SJCRH30 (cell line): ENCODE measurements around the gene VARS1. TPM values are rescaled to one million over a fixed set of nuclear protein-coding genes. Genes with fewer than 3 reads are reported as not detected.

ENCODE experiments used
- DNase-seq, 2 experiments: peaks; one replicate each; pipeline ENCODE4 v3.0.0-alpha.2; 2015 to 2020
- H3K27ac ChIP-seq: fragments of 250-450 bp; sonication (Bioruptor Pico); 2 replicates; pipeline ENCODE4 v1.5.1; 2020; ENCODE audit warnings: mild to moderate bottlenecking, moderate library complexity
- H3K27me3 ChIP-seq: fragments of 250-450 bp; sonication (Bioruptor Pico); 2 replicates; pipeline ENCODE4 v1.5.1; 2020; ENCODE audit warnings: mild to moderate bottlenecking, moderate library complexity
- H3K36me3 ChIP-seq: fragments of 250-450 bp; sonication (Bioruptor Pico); 2 replicates; pipeline ENCODE4 v1.5.1; 2020; ENCODE audit warnings: mild to moderate bottlenecking, moderate library complexity
- H3K4me1 ChIP-seq: fragments of 250-450 bp; sonication (Bioruptor Pico); 2 replicates; pipeline ENCODE4 v1.5.1; 2020; ENCODE audit warnings: mild to moderate bottlenecking, moderate library complexity
- H3K4me3 ChIP-seq: fragments of 250-450 bp; sonication (Bioruptor Pico); 2 replicates; pipeline ENCODE4 v1.5.1; 2020; ENCODE audit warnings: mild to moderate bottlenecking, moderate library complexity
- H3K9me3 ChIP-seq: fragments of 250-450 bp; sonication (Bioruptor Pico); replicated peaks from 2 replicates; pipeline ENCODE4 v1.5.1; 2020; ENCODE audit warnings: mild to moderate bottlenecking, moderate library complexity
- total RNA-seq: library from RNA; depleted of rRNA; stranded (reverse); fragments of >200 nt; shearing (Covaris generic); gene quantifications from 2 replicates; pipeline ENCODE4 v1.2.3, GENCODE V29; 2014; rRNA removed

VARS1 gene
- total RNA-seq, 1 experiment from 2014 or later: 45.8 TPM

GRCh38 chr6:31761343-31761742, 34.2 kb downstream of the VARS1 start:
- Histone ChIP-seq H3K36me3 (no peaks in the 10 kb centered on the region), H3K4me1 (peaks cover 4% of the 10 kb centered on the region; the same call in 1 of the 2 replicates), H3K4me3 (no peak overlapping the region), H3K9me3 (no peaks in the 10 kb centered on the region), H3K27me3 (no peaks in the 10 kb centered on the region), H3K27ac (no peak overlapping the region)
- DNase-seq: no peak

DNA sequence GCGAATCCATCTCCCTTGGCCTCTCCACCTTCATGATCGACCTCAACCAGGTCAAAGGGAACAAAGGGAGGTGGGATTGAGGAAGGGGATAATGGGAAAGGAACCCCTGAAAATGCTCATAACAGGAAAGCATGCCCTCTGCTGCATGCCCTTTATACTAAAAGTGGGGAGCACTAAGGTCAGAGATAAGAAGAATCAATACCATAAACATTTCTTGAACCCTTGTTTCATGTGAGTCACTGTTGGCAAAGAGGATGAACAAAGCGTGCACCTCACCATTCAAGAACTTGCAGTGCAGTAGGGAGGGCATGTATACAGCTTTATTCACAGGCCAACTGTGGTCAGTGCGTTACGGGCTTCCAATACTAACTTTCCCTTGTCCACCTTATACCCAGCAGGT, 34.8 kb downstream of the VARS1 start:
- Histone ChIP-seq H3K4me3 (no peak overlapping the region), H3K36me3 (no peaks in the 10 kb centered on the region)
- DNase-seq: no peak

DNA sequence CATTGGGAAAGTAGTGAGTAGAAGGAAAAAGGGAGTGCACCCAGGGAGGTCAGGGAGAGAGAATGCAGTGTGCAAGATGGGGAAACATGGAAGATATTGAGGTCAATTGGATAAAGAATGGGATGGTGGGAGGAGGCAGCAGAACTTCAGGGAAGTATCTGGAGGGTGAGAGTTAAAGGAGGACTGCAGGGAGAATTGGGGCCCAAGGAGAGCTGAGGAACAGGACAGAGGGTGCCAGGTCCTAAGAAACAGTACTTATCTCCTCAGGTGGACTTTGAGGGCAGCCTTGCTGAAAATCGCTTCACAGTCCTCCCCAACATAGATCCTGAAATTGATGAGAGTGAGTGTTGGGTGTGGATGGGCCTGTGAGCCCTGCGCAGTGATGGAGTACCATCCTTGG, 37.3 kb downstream of the VARS1 start:
- no peak overlapping the region for H3K27ac ChIP-seq
- peaks cover 2% of the 10 kb centered on the region; the same call in 1 of the 2 replicates for H3K4me1 ChIP-seq
- no peaks in the 10 kb centered on the region for H3K27me3 ChIP-seq
- no peak for DNase-seq
- no peaks in the 10 kb centered on the region for H3K36me3 ChIP-seq
- H3K9me3 ChIP-seq: no peaks in the 10 kb centered on the region
- no peak overlapping the region for H3K4me3 ChIP-seq

More for the DNA sequence above, 34.8 kb downstream of the VARS1 start:
- Histone ChIP-seq H3K27ac (no peak overlapping the region), H3K9me3 (no peaks in the 10 kb centered on the region), H3K27me3 (no peaks in the 10 kb centered on the region), H3K4me1 (peaks cover 4% of the 10 kb centered on the region; the same call in 1 of the 2 replicates)

DNA sequence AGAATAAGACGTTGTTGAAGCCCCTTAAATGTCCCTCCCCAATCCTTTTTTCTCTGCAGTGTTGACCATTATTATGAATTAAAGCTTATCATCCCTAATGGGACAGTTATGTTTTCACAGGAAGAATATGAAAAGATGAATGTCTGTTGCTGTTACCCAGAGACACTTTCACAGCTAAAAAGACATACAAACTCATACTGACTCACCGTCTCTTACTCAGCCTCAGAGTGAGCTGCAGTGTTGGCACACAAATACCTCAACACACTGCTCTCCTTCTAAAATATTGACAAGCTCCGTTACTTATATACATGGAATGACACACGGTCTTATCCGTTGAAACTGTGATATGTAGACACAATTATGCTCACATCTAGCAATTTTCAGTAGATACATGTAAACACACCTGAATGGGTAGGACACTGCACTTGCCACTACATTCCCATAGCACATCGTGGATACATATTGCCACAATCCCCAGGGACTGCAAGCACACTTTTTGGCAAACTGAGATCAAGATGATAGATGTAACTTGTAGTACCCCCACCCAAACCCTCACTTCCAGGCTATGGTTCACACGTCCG, 42.7 kb downstream of the VARS1 start:
- no peak for DNase-seq
- H3K4me1 ChIP-seq: no peaks in the 10 kb centered on the region
- H3K27ac ChIP-seq: no peak overlapping the region
- H3K36me3 ChIP-seq: no peaks in the 10 kb centered on the region
- H3K27me3 ChIP-seq: no peaks in the 10 kb centered on the region
- no peak overlapping the region for H3K4me3 ChIP-seq
- no peaks in the 10 kb centered on the region for H3K9me3 ChIP-seq

GRCh38 chr6:31750411-31751022, 45.0 kb downstream of the VARS1 start:
- Histone ChIP-seq H3K4me1 (no peaks in the 10 kb centered on the region), H3K36me3 (no peaks in the 10 kb centered on the region), H3K9me3 (no peaks in the 10 kb centered on the region), H3K27ac (no peak overlapping the region), H3K4me3 (no peak overlapping the region), H3K27me3 (no peaks in the 10 kb centered on the region)
- DNase-seq: no peak

- Histone ChIP-seq H3K36me3 (no peaks in the 10 kb centered on the region), H3K4me1 (no peaks in the 10 kb centered on the region), H3K9me3 (no peaks in the 10 kb centered on the region), H3K27ac (no peak overlapping the region), H3K4me3 (no peak overlapping the region), H3K27me3 (no peaks in the 10 kb centered on the region)
- no peak for DNase-seq
Observed at GRCh38 chr6:31749301-31750036, 46.1 kb downstream of the VARS1 start.

Other genes with a start within 250 kb of the VARS1 start
- 0.91 and 1.4 TPM in 2 replicates for gene ATP6V1G2, start 249.1 kb downstream of the VARS1 start, total RNA-seq
- gene NFKBIL1, start 248.1 kb downstream of the VARS1 start, total RNA-seq: 8.5 and 10.6 TPM in 2 replicates
- not detected in 2 replicates for gene LTA, start 223.5 kb downstream of the VARS1 start, total RNA-seq
- gene TNF, start 220.2 kb downstream of the VARS1 start, total RNA-seq: not detected in 2 replicates
- not detected in 2 replicates for gene LTB, start 213.3 kb downstream of the VARS1 start, total RNA-seq
- not detected in 2 replicates for gene LST1, start 209.5 kb downstream of the VARS1 start, total RNA-seq
- gene NCR3, start 202.7 kb downstream of the VARS1 start, total RNA-seq: not detected in 2 replicates
- not detected in 2 replicates for gene AIF1, start 180.5 kb downstream of the VARS1 start, total RNA-seq
- gene PRRC2A, start 175.0 kb downstream of the VARS1 start, total RNA-seq: 98.7 and 109 TPM in 2 replicates
- 165 and 188 TPM in 2 replicates for gene BAG6, start 143.1 kb downstream of the VARS1 start, total RNA-seq
- gene APOM, start 139.9 kb downstream of the VARS1 start, total RNA-seq: 1.8 and 2.0 TPM in 2 replicates
- 17.6 and 19.0 TPM in 2 replicates for gene C6orf47, start 135.0 kb downstream of the VARS1 start, total RNA-seq
- 19.5 and 23.6 TPM in 2 replicates for gene GPANK1, start 130.8 kb downstream of the VARS1 start, total RNA-seq
- gene CSNK2B, start 129.7 kb downstream of the VARS1 start, total RNA-seq: 197 and 208 TPM in 2 replicates
- 3.2 and 7.0 TPM in 2 replicates for gene LY6G5B, start 125.8 kb downstream of the VARS1 start, total RNA-seq
- gene LY6G5C, start 114.7 kb downstream of the VARS1 start, total RNA-seq: 0.25 and 1.6 TPM in 2 replicates
- 18.8 and 22.4 TPM in 2 replicates for gene ABHD16A, start 92.4 kb downstream of the VARS1 start, total RNA-seq
- gene LY6G6F, start 88.9 kb downstream of the VARS1 start, total RNA-seq: not detected in 2 replicates
- gene LY6G6D, start 80.4 kb downstream of the VARS1 start, total RNA-seq: not detected in 2 replicates
- not detected in 2 replicates for gene LY6G6C, start 74.0 kb downstream of the VARS1 start, total RNA-seq
- gene MPIG6B, start 72.4 kb downstream of the VARS1 start, total RNA-seq: 0.47 TPM in 1 of 2 replicates, not detected in the other
- gene DDAH2, start 66.5 kb downstream of the VARS1 start, total RNA-seq: 39.1 and 42.7 TPM in 2 replicates
- 210 and 234 TPM in 2 replicates for gene CLIC1, start 59.2 kb downstream of the VARS1 start, total RNA-seq
- gene MSH5, start 55.7 kb downstream of the VARS1 start, total RNA-seq: 12.9 and 13.4 TPM in 2 replicates
- 0.89 and 1.4 TPM in 2 replicates for gene SAPCD1, start 33.1 kb downstream of the VARS1 start, total RNA-seq
- 0.28 and 0.34 TPM in 2 replicates for gene VWA7, start 18.4 kb downstream of the VARS1 start, total RNA-seq
- gene LSM2, start 11.2 kb upstream of the VARS1 start, total RNA-seq: 90.1 and 106 TPM in 2 replicates
- 0.10 and 0.14 TPM in 2 replicates for gene HSPA1L, start 19.5 kb upstream of the VARS1 start, total RNA-seq
- 0.56 TPM in 1 of 2 replicates, not detected in the other for gene HSPA1A, start 19.8 kb upstream of the VARS1 start, total RNA-seq
- 106 and 118 TPM in 2 replicates for gene HSPA1B, start 32.0 kb upstream of the VARS1 start, total RNA-seq
- 21.2 and 23.3 TPM in 2 replicates for gene NEU1, start 67.1 kb upstream of the VARS1 start, total RNA-seq
- 0.12 TPM in 1 of 2 replicates, not detected in the other for gene SLC44A4, start 83.2 kb upstream of the VARS1 start, total RNA-seq
- gene EHMT2, start 101.9 kb upstream of the VARS1 start, total RNA-seq: 42.1 and 48.4 TPM in 2 replicates
- 4.8 and 5.4 TPM in 2 replicates for gene ZBTB12, start 106.3 kb upstream of the VARS1 start, total RNA-seq
- 1.2 and 1.5 TPM in 2 replicates for gene C2, start 132.0 kb upstream of the VARS1 start, total RNA-seq
- not detected in 2 replicates for gene CFB, start 150.3 kb upstream of the VARS1 start, total RNA-seq
- 66.3 and 70.1 TPM in 2 replicates for gene NELFE, start 163.2 kb upstream of the VARS1 start, total RNA-seq
- gene SKIC2, start 163.4 kb upstream of the VARS1 start, total RNA-seq: 27.3 and 37.4 TPM in 2 replicates
- 13.8 and 17.8 TPM in 2 replicates for gene DXO, start 176.4 kb upstream of the VARS1 start, total RNA-seq
- 0.81 and 2.5 TPM in 2 replicates for gene C4A, start 186.3 kb upstream of the VARS1 start, total RNA-seq
- 1.2 and 1.8 TPM in 2 replicates for gene C4B, start 219.0 kb upstream of the VARS1 start, total RNA-seq
- 0.08 TPM in 1 of 2 replicates, not detected in the other for gene CYP21A2, start 242.7 kb upstream of the VARS1 start, total RNA-seq